Measurements from ENCODE around the gene NKAIN2.

GRCh38 chr6:123908797-123909196 lies 105.1 kb downstream of the NKAIN2 start:
- TF ChIP-seq PATZ1 (CRISPR knock-in tag; IDR thresholded peaks at IDR 0.05; ENCODE audit: borderline replicate concordance) (no peak), TOX (CRISPR knock-in tag; IDR thresholded peaks at IDR 0.05; ENCODE audit: borderline replicate concordance) (no peak)
